Peyer's patch (tissue), 4 donors: ENCODE data around the gene PSD2.

ENCODE experiments used
- POLR2A ChIP-seq, 2 donors: fragments of 450-650 bp; IDR thresholded peaks; one replicate each; pipeline ENCODE4 v1.5.1; 2017; ENCODE audit warnings: antibody characterized with exemption in 2 of 2, mild to moderate bottlenecking in 2 of 2, moderate library complexity in 2 of 2
- TF ChIP-seq, protein P1 (sequence below), 6 experiments: fragments of 450-650 bp in 4 of 6; fragments of 200-600 bp in 2 of 6; sonication (generic) in 1 of 6; IDR thresholded peaks; one replicate each; pipeline ENCODE4 v1.5.1; 2017 to 2019; ENCODE audit warnings: antibody characterized with exemption in 6 of 6, mild to moderate bottlenecking in 3 of 6, moderate library complexity in 1 of 6

DNA sequence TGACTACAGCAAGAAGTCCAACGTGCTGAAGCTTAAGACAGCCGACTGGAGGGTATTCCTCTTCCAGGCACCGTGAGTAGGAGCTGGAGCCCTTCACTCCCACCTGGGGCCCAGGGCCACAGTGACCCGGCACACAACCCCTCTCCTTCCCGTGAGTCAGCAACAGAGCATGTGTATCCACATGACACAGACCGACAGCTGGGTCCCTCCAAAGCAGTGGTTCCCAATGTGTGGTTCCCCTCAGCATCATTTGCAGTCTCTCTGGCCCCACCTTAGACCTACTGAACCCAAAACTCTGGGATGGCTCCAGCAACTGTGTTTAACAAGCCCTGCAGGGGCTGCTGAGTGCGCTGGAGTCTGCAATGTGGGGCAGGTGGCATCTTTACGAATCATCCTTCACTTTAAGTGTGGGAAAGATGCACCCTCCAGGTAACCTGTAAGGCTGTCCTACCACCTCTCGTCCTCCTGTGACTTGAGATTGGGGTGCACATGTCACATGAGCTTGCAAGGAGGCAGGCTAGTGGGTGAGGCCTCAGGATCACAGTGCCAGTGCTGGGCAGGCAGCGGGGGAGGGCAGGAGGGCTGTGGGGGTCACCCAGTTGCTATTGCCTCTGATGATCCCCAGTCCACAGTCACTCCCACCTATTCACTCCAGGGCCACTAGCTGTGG, 42.2 kb downstream of the PSD2 start:
- TF ChIP-seq, protein P1, sequence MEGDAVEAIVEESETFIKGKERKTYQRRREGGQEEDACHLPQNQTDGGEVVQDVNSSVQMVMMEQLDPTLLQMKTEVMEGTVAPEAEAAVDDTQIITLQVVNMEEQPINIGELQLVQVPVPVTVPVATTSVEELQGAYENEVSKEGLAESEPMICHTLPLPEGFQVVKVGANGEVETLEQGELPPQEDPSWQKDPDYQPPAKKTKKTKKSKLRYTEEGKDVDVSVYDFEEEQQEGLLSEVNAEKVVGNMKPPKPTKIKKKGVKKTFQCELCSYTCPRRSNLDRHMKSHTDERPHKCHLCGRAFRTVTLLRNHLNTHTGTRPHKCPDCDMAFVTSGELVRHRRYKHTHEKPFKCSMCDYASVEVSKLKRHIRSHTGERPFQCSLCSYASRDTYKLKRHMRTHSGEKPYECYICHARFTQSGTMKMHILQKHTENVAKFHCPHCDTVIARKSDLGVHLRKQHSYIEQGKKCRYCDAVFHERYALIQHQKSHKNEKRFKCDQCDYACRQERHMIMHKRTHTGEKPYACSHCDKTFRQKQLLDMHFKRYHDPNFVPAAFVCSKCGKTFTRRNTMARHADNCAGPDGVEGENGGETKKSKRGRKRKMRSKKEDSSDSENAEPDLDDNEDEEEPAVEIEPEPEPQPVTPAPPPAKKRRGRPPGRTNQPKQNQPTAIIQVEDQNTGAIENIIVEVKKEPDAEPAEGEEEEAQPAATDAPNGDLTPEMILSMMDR (IDR thresholded peaks at IDR 0.05), result no peak
- TF ChIP-seq POLR2A (IDR thresholded peaks at IDR 0.05), result no peak
